Mesothelial cell of epicardium (in vitro differentiated cells): Measurements from ENCODE around the gene EPDR1. TPM values are rescaled to one million over a fixed set of nuclear protein-coding genes. Genes with fewer than 3 reads are reported as not detected.
A peak's percentile ranks its signal among the peaks of the same experiment; 100 is the strongest.

Experiments used
- DNase-seq, 2 experiments: peaks; one replicate each; pipeline ENCODE4 v3.0.0; 2021; ENCODE audit warnings: low spot score in 2 of 2; ENCODE audit not compliant: unreplicated experiment in 2 of 2
- H3K27ac Mint-ChIP-seq: 2 replicates; pipeline ENCODE4 v1.8.0; 2021; ENCODE audit warnings: mixed read lengths
- H3K27me3 Mint-ChIP-seq: 2 replicates; pipeline ENCODE4 v1.8.0; 2021; ENCODE audit warnings: low read depth, mixed read lengths
- H3K36me3 Mint-ChIP-seq: 2 replicates; pipeline ENCODE4 v1.8.0; 2021; ENCODE audit warnings: mixed read lengths
- H3K4me1 Mint-ChIP-seq: 2 replicates; pipeline ENCODE4 v1.8.0; 2021; ENCODE audit warnings: mixed read lengths
- H3K4me3 Mint-ChIP-seq: 2 replicates; pipeline ENCODE4 v1.8.0; 2021; ENCODE audit warnings: mild to moderate bottlenecking, moderate library complexity, mixed read lengths
- H3K9me3 Mint-ChIP-seq: 2 replicates; pipeline ENCODE4 v1.8.0; 2021; ENCODE audit warnings: mixed read lengths
- CTCF ChIP-seq: fragments of 200-600 bp; sonication (generic); IDR thresholded peaks from one replicate; pipeline ENCODE4 v1.5.0; 2021; ENCODE audit warnings: antibody characterized with exemption; ENCODE audit not compliant: unreplicated experiment
- total RNA-seq: library from RNA; stranded (reverse); gene quantifications from 3 replicates; pipeline ENCODE4 v1.2.1, GENCODE V29; 2021

EPDR1 gene
- 5.8 to 6.2 TPM (median 6.0 TPM) in 3 replicates for total RNA-seq

DNA sequence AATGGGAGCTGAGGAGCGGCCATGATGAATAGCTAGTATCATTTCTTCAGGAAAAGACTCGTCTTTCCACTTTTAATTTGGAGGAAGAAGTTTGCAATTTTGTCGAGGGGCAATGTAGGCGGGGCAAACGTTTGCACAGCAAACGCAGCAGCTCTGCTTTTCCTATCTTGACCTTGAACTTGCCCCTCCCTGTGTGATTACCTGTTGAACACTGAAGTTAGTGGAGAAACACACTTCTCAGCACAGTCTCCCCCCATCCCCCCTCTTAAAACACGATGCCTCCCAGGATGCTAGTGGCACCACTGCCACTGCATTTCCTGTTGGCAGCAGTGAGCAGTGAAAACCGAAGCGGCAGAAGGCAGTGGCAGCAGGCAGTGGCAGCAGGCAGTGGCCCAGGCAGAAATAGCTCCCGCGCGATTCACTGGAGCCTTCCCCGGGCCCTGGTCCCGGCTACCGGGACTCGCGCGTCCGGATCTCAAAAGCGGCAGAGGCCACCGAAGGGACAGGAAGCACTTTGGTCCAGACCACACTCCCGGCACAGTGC is at the start of gene EPDR1:
Gene EPDR1, plus strand, starts transcription at position 336 of the 544 bp plus-strand sequence. CDS start 300 bp downstream, outside the sequence.
- peak within 1 kb of the TSS; percentile 62 for H3K27ac Mint-ChIP-seq
- peak within 1 kb of the TSS; percentile 75 for H3K4me3 Mint-ChIP-seq
- peaks cover 31% of the 10 kb centered on the region for H3K4me1 Mint-ChIP-seq
- TF ChIP-seq CTCF = no peak
- peaks cover 72% of the 10 kb centered on the region for H3K27me3 Mint-ChIP-seq
- no peaks in the 10 kb centered on the region for H3K36me3 Mint-ChIP-seq
- DNase-seq = peak in 1 of 2 experiments; percentile 31
- H3K9me3 Mint-ChIP-seq = peaks cover 8% of the 10 kb centered on the region

- no peak overlapping the region for H3K27ac Mint-ChIP-seq
- H3K27me3 Mint-ChIP-seq = peaks cover 51% of the 10 kb centered on the region
- H3K4me1 Mint-ChIP-seq = no peaks in the 10 kb centered on the region
- peaks cover 8% of the 10 kb centered on the region for H3K9me3 Mint-ChIP-seq
- no peak for TF ChIP-seq CTCF
- H3K4me3 Mint-ChIP-seq = no peak overlapping the region
- no peaks in the 10 kb centered on the region for H3K36me3 Mint-ChIP-seq
- DNase-seq = no peak
Measured at GRCh38 chr7:37882086-37882485, 38.4 kb upstream of the EPDR1 start.

DNA sequence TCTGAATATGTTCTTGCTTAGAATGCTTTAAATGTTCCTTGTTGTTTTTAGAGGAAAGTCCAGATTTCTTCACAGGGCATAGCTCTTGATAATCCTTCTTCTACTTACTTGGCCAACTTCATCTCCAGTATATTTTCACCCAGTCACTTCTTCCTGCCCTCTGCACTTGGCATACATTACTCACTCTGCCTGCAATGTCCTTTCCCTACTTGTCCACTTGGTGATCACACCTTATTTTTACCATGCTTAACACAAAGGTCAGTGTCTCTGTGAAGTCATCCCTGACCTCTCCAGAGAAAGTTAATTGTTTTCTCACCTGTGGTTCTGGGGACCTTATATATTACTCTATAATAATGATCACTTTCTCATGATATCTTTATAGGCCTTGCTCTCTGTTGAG is 27.1 kb upstream of the EPDR1 start:
- no peak for TF ChIP-seq CTCF
- peaks cover 2% of the 10 kb centered on the region for H3K4me1 Mint-ChIP-seq
- no peak for DNase-seq
- no peak overlapping the region for H3K27ac Mint-ChIP-seq
- H3K9me3 Mint-ChIP-seq = peaks cover 9% of the 10 kb centered on the region
- no peak overlapping the region for H3K4me3 Mint-ChIP-seq
- H3K36me3 Mint-ChIP-seq = no peaks in the 10 kb centered on the region
- peaks cover 5% of the 10 kb centered on the region for H3K27me3 Mint-ChIP-seq

DNA sequence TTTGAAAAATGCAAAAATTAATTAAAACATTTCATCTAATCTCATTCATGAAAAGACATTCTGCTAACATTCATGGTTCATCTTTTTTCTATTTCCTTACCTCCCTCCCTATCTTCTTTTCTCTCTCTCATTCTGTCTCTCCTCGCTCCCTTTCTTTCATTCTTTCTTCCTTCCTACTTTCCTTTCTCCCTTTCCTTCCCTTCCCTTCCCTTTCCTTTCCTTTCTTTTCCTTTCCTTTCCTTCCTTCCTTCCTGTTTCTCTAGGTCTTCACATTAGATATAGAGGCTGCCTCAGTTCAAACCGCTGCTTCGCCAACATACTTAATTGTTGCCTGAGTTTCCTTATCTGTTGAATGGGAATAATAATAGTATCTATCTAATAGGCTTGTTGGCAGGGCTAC is 25.8 kb upstream of the EPDR1 start:
- Mint-ChIP-seq H3K27ac (no peak overlapping the region), H3K4me1 (peaks cover 2% of the 10 kb centered on the region), H3K9me3 (peaks cover 11% of the 10 kb centered on the region), H3K4me3 (no peak overlapping the region), H3K27me3 (no peaks in the 10 kb centered on the region), H3K36me3 (no peaks in the 10 kb centered on the region)
- no peak for TF ChIP-seq CTCF
- DNase-seq = no peak

DNA sequence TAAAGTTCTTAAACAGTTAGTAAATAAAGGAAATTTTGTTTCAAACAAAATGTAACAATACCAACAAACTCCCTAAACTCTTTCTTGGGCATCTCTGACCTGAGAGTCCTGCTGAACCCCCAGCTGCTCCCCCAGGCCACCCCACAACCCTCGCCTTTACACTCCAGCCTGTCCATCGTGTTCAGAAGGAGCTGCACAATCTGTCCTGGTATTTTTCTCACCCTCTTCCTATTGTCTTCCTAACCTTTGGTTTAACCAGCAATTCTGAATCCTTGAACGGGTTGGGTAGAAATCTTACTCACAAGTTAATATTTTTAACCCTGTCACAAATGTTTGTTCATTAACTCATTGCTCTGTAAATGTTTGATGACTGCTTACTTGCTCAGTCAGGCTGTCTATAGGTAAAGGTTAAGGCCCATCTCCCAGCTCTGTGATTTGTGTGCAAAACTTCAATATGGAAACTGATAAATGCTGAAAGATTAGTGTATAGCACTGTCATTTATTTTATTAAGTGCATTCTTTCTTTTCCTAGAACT is 20.7 kb upstream of the EPDR1 start:
- no peak for DNase-seq
- no peak for TF ChIP-seq CTCF
- H3K4me3 Mint-ChIP-seq = no peak overlapping the region
- H3K27ac Mint-ChIP-seq = no peak overlapping the region
- no peaks in the 10 kb centered on the region for H3K27me3 Mint-ChIP-seq
- peaks cover 3% of the 10 kb centered on the region for H3K9me3 Mint-ChIP-seq
- peaks cover 29% of the 10 kb centered on the region for H3K4me1 Mint-ChIP-seq
- H3K36me3 Mint-ChIP-seq = no peaks in the 10 kb centered on the region
